WTC11 (cell line): Measurements from ENCODE around the gene SNX25. TPM values are rescaled to one million over a fixed set of nuclear protein-coding genes. Genes with fewer than 3 reads are reported as not detected.

ENCODE experiments used
- ATAC-seq: fragments of 200-7000 bp; cut with Tn5 transposase; 2 replicates; pipeline ENCODE4 v1.10.0; 2021; ENCODE audit warnings: mild to moderate bottlenecking, moderate library complexity
- CTCF ChIA-PET: fragments of 300-600 bp; sonication (Branson Sonifier 250); formaldehyde crosslinking; loops from one replicate; lab custom pipeline; 2021; ENCODE audit warnings: antibody characterized with exemption; lab: Charles Lee
- POLR2A ChIA-PET: fragments of 350-600 bp; sonication (Branson Sonifier 250); formaldehyde crosslinking; loops from one replicate; lab custom pipeline; 2021; ENCODE audit warnings: antibody characterized with exemption; lab: Charles Lee
- DNase-seq: peaks from one replicate; pipeline ENCODE4 v3.0.0; 2021; ENCODE audit warnings: low spot score
- H3K27ac Mint-ChIP-seq: 2 replicates; pipeline ENCODE4 v1.8.0; 2021; ENCODE audit warnings: mixed read lengths
- H3K27me3 Mint-ChIP-seq: 2 replicates; pipeline ENCODE4 v1.8.0; 2021; ENCODE audit warnings: low read depth, mild to moderate bottlenecking, moderate library complexity, mixed read lengths
- H3K36me3 Mint-ChIP-seq: 2 replicates; pipeline ENCODE4 v1.8.0; 2021; ENCODE audit warnings: mixed read lengths
- H3K4me1 Mint-ChIP-seq: 2 replicates; pipeline ENCODE4 v1.8.0; 2022; ENCODE audit warnings: mixed read lengths
- H3K4me3 Mint-ChIP-seq: 2 replicates; pipeline ENCODE4 v1.8.0; 2021; ENCODE audit warnings: mild to moderate bottlenecking, moderate library complexity, mixed read lengths
- H3K9me3 Mint-ChIP-seq: 2 replicates; pipeline ENCODE4 v1.8.0; 2021; ENCODE audit warnings: mixed read lengths
- FOXK1 ChIP-seq: sonication (generic); formaldehyde crosslinking; IDR thresholded peaks from 2 replicates; pipeline ENCODE4 v1.8.0; 2022; ENCODE audit warnings: mild to moderate bottlenecking, moderate library complexity, missing genetic modification reagents
- GRHL2 ChIP-seq: fragments of 250-450 bp; sonication (Bioruptor Pico); IDR thresholded peaks from 2 replicates; pipeline ENCODE4 v1.8.0; 2022; ENCODE audit warnings: mild to moderate bottlenecking, moderate library complexity; ENCODE audit not compliant: insufficient replicate concordance, severe bottlenecking
- MXD4 ChIP-seq: fragments of 250-450 bp; sonication (Bioruptor Pico); IDR thresholded peaks from 2 replicates; pipeline ENCODE4 v1.8.0; 2021; ENCODE audit warnings: mild to moderate bottlenecking, moderate library complexity, borderline replicate concordance
- TCF7 ChIP-seq: sonication (generic); formaldehyde crosslinking; IDR thresholded peaks from 2 replicates; pipeline ENCODE4 v1.8.0; 2022; ENCODE audit warnings: mild to moderate bottlenecking, low read depth, missing genetic modification reagents, moderate library complexity
- TEAD4 ChIP-seq: sonication (generic); formaldehyde crosslinking; IDR thresholded peaks from 2 replicates; pipeline ENCODE4 v1.8.0; 2022; ENCODE audit warnings: mild to moderate bottlenecking, missing genetic modification reagents
- ZBTB21 ChIP-seq: sonication (generic); formaldehyde crosslinking; IDR thresholded peaks from 2 replicates; pipeline ENCODE4 v1.8.1; 2023; ENCODE audit warnings: mild to moderate bottlenecking, missing genetic modification reagents, borderline replicate concordance
- ZNF232 ChIP-seq: sonication (generic); formaldehyde crosslinking; IDR thresholded peaks from 2 replicates; pipeline ENCODE4 v1.8.0; 2022; ENCODE audit warnings: mild to moderate bottlenecking, missing genetic modification reagents
- ZNF263 ChIP-seq: sonication (generic); formaldehyde crosslinking; IDR thresholded peaks from 2 replicates; pipeline ENCODE4 v1.8.1; 2022; ENCODE audit warnings: low read depth, mild to moderate bottlenecking, moderate library complexity, missing genetic modification reagents
- ZNF423 ChIP-seq: fragments of 250-450 bp; sonication (Bioruptor Pico); IDR thresholded peaks from 2 replicates; pipeline ENCODE4 v2.1.2; 2022; ENCODE audit warnings: mild to moderate bottlenecking, moderate library complexity
- total RNA-seq: library from RNA; stranded (reverse); gene quantifications from 3 replicates; pipeline ENCODE4 v1.2.3, GENCODE V29; 2021
- TF ChIP-seq, protein P1 (sequence below): sonication (generic); formaldehyde crosslinking; IDR thresholded peaks from 2 replicates; pipeline ENCODE4 v1.8.1; 2022; ENCODE audit warnings: low read depth, mild to moderate bottlenecking, moderate library complexity, missing genetic modification reagents, borderline replicate concordance
- TF ChIP-seq, protein P2 (sequence below): fragments of 250-450 bp; sonication (Bioruptor Pico); conservative IDR thresholded peaks from 2 replicates; pipeline ENCODE4 v1.9.0; 2021; ENCODE audit warnings: mild to moderate bottlenecking
- TF ChIP-seq, protein P3 (sequence below): fragments of 200-600 bp; IDR thresholded peaks from 2 replicates; pipeline ENCODE4 v1.8.0; 2022; ENCODE audit warnings: antibody characterized with exemption
- TF ChIP-seq, protein P4 (sequence below): sonication (generic); formaldehyde crosslinking; IDR thresholded peaks from 2 replicates; pipeline ENCODE4 v1.8.1; 2023; ENCODE audit warnings: mild to moderate bottlenecking, moderate library complexity, missing genetic modification reagents
- TF ChIP-seq, protein P5 (sequence below): fragments of 250-450 bp; sonication (Bioruptor Pico); IDR thresholded peaks from 2 replicates; pipeline ENCODE4 v2.1.2; 2022; ENCODE audit warnings: mild to moderate bottlenecking, moderate library complexity
- TF ChIP-seq, protein P6 (sequence below): sonication (generic); formaldehyde crosslinking; IDR thresholded peaks from 2 replicates; pipeline ENCODE4 v1.8.0; 2023; ENCODE audit warnings: mild to moderate bottlenecking, missing genetic modification reagents
- TF ChIP-seq, protein P7 (sequence below): sonication (generic); formaldehyde crosslinking; IDR thresholded peaks from 2 replicates; pipeline ENCODE4 v1.8.1; 2022; ENCODE audit warnings: low read depth, missing genetic modification reagents, borderline replicate concordance
- TF ChIP-seq, protein P8 (sequence below): fragments of 250-450 bp; sonication (Bioruptor Pico); IDR thresholded peaks from 2 replicates; pipeline ENCODE4 v1.9.0; 2021; ENCODE audit warnings: moderate library complexity, mild to moderate bottlenecking, inconsistent platforms, borderline replicate concordance
- TF ChIP-seq, protein P9 (sequence below): sonication (generic); formaldehyde crosslinking; IDR thresholded peaks from 2 replicates; pipeline ENCODE4 v1.8.1; 2023; ENCODE audit warnings: mild to moderate bottlenecking, missing genetic modification reagents, moderate library complexity

The SNX25 gene
- total RNA-seq, 1 experiment from 2014 or later, result 16.9 TPM

DNA sequence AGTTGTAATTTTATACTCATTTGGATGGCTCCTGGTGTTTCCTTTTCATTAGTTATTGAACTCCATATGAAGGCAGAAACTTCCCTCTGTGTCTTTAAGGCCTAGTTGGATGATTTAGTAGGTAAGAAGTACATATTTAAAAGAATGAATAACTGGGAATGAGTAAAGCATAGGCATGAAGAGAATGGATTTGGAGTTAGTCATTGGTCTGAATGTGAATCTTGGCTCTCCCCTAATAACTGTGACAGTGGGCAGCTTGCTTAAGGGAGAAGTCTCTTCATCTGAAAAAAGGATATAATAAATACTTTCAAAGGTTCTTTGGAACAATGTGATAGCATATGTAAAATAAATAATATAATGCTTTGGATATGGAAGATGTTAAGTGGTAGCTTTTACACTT is 13.2 kb downstream of the SNX25 start (continued):
- TF ChIP-seq ZNF263 (CRISPR knock-in tag) (no peak), MXD4 (CRISPR knock-in tag) (no peak), TEAD4 (no peak)
- TF ChIP-seq, protein P1, sequence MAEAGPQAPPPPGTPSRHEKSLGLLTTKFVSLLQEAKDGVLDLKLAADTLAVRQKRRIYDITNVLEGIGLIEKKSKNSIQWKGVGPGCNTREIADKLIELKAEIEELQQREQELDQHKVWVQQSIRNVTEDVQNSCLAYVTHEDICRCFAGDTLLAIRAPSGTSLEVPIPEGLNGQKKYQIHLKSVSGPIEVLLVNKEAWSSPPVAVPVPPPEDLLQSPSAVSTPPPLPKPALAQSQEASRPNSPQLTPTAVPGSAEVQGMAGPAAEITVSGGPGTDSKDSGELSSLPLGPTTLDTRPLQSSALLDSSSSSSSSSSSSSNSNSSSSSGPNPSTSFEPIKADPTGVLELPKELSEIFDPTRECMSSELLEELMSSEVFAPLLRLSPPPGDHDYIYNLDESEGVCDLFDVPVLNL (CRISPR knock-in tag), result no peak
- TF ChIP-seq, protein P2, sequence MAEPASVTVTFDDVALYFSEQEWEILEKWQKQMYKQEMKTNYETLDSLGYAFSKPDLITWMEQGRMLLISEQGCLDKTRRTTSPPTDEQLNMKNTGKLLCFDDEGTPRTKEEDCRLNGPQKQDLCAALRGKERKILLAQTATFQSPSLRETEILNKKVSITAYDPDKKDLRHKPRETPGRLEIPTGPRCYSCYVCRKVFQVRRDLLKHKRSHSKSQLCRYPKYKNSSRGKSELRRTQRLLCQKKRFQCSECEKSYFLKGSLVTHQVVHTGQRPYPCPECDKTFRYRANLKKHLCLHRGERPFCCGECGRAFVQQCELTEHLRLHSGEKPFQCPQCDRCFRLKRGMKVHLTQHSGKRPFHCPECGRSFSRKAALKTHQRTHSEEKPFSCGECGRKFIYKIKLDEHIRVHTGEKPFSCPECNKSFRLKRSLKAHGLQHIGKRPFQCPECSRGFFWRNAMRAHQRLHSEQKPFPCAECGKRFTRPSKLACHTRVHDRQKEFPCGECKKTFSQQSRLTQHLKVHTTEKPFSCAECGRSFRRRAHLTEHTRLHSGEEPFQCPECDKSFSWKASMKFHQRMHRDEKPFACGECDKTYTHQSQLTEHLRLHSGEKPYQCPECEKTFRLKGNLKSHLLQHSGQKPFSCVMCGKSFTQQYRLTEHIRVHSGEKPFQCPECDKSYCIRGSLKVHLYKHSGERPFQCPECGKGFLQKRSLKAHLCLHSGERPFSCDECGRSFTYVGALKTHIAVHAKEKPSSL (CRISPR knock-in tag), result no peak
- TF ChIP-seq, protein P3, sequence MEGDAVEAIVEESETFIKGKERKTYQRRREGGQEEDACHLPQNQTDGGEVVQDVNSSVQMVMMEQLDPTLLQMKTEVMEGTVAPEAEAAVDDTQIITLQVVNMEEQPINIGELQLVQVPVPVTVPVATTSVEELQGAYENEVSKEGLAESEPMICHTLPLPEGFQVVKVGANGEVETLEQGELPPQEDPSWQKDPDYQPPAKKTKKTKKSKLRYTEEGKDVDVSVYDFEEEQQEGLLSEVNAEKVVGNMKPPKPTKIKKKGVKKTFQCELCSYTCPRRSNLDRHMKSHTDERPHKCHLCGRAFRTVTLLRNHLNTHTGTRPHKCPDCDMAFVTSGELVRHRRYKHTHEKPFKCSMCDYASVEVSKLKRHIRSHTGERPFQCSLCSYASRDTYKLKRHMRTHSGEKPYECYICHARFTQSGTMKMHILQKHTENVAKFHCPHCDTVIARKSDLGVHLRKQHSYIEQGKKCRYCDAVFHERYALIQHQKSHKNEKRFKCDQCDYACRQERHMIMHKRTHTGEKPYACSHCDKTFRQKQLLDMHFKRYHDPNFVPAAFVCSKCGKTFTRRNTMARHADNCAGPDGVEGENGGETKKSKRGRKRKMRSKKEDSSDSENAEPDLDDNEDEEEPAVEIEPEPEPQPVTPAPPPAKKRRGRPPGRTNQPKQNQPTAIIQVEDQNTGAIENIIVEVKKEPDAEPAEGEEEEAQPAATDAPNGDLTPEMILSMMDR, result no peak
- TF ChIP-seq, protein P4, sequence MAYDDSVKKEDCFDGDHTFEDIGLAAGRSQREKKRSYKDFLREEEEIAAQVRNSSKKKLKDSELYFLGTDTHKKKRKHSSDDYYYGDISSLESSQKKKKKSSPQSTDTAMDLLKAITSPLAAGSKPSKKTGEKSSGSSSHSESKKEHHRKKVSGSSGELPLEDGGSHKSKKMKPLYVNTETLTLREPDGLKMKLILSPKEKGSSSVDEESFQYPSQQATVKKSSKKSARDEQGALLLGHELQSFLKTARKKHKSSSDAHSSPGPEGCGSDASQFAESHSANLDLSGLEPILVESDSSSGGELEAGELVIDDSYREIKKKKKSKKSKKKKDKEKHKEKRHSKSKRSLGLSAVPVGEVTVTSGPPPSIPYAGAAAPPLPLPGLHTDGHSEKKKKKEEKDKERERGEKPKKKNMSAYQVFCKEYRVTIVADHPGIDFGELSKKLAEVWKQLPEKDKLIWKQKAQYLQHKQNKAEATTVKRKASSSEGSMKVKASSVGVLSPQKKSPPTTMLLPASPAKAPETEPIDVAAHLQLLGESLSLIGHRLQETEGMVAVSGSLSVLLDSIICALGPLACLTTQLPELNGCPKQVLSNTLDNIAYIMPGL (CRISPR knock-in tag), result no peak
- TF ChIP-seq, protein P5, sequence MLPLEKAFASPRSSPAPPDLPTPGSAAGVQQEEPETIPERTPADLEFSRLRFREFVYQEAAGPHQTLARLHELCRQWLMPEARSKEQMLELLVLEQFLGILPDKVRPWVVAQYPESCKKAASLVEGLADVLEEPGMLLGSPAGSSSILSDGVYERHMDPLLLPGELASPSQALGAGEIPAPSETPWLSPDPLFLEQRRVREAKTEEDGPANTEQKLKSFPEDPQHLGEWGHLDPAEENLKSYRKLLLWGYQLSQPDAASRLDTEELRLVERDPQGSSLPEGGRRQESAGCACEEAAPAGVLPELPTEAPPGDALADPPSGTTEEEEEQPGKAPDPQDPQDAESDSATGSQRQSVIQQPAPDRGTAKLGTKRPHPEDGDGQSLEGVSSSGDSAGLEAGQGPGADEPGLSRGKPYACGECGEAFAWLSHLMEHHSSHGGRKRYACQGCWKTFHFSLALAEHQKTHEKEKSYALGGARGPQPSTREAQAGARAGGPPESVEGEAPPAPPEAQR (CRISPR knock-in tag), result no peak

DNA sequence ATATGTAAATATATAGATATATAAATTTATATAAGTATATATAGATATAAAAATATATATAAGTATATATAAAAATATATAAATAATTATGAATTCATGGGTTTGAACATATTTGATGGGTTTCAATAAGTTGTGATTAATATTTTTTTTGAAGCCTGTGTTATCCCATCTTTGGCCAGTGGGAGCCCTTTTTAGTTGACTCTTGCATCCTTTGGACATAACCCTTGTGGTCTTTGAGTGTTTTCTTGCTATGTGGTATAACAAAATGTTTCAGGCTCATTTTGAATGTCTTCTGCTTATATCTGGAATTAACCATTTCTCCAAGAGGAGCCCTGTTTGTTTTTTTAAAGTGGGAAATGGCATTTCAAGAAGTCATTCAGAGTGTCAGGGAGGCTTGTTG is 15.2 kb downstream of the SNX25 start:
- ChIA-PET POLR2A (no interaction called here), CTCF (no interaction called here)
- Mint-ChIP-seq H3K9me3 (no peaks in the 10 kb centered on the region), H3K36me3 (0 out of 2 replicates have a peak, but pooled peaks cover 3% of the 10 kb centered on the region), H3K4me1 (peaks cover 7% of the 10 kb centered on the region), H3K27me3 (no peaks in the 10 kb centered on the region), H3K27ac (no peak overlapping the region), H3K4me3 (no peak overlapping the region)
- no peak for ATAC-seq
- DNase-seq, result no peak
- TF ChIP-seq FOXK1 (CRISPR knock-in tag) (no peak), GRHL2 (CRISPR knock-in tag) (no peak), TCF7 (CRISPR knock-in tag) (no peak), ZBTB21 (no peak), ZNF232 (no peak), ZNF423 (no peak)
- TF ChIP-seq, protein P6, sequence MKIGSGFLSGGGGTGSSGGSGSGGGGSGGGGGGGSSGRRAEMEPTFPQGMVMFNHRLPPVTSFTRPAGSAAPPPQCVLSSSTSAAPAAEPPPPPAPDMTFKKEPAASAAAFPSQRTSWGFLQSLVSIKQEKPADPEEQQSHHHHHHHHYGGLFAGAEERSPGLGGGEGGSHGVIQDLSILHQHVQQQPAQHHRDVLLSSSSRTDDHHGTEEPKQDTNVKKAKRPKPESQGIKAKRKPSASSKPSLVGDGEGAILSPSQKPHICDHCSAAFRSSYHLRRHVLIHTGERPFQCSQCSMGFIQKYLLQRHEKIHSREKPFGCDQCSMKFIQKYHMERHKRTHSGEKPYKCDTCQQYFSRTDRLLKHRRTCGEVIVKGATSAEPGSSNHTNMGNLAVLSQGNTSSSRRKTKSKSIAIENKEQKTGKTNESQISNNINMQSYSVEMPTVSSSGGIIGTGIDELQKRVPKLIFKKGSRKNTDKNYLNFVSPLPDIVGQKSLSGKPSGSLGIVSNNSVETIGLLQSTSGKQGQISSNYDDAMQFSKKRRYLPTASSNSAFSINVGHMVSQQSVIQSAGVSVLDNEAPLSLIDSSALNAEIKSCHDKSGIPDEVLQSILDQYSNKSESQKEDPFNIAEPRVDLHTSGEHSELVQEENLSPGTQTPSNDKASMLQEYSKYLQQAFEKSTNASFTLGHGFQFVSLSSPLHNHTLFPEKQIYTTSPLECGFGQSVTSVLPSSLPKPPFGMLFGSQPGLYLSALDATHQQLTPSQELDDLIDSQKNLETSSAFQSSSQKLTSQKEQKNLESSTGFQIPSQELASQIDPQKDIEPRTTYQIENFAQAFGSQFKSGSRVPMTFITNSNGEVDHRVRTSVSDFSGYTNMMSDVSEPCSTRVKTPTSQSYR (CRISPR knock-in tag), result no peak
- TF ChIP-seq, protein P7, sequence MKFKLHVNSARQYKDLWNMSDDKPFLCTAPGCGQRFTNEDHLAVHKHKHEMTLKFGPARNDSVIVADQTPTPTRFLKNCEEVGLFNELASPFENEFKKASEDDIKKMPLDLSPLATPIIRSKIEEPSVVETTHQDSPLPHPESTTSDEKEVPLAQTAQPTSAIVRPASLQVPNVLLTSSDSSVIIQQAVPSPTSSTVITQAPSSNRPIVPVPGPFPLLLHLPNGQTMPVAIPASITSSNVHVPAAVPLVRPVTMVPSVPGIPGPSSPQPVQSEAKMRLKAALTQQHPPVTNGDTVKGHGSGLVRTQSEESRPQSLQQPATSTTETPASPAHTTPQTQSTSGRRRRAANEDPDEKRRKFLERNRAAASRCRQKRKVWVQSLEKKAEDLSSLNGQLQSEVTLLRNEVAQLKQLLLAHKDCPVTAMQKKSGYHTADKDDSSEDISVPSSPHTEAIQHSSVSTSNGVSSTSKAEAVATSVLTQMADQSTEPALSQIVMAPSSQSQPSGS (CRISPR knock-in tag), result no peak
- TF ChIP-seq, protein P8, sequence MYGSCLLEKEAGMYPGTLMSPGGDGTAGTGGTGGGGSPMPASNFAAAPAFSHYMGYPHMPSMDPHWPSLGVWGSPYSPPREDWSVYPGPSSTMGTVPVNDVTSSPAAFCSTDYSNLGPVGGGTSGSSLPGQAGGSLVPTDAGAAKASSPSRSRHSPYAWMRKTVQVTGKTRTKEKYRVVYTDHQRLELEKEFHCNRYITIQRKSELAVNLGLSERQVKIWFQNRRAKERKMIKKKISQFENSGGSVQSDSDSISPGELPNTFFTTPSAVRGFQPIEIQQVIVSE (CRISPR knock-in tag), result no peak
- TF ChIP-seq, protein P9, sequence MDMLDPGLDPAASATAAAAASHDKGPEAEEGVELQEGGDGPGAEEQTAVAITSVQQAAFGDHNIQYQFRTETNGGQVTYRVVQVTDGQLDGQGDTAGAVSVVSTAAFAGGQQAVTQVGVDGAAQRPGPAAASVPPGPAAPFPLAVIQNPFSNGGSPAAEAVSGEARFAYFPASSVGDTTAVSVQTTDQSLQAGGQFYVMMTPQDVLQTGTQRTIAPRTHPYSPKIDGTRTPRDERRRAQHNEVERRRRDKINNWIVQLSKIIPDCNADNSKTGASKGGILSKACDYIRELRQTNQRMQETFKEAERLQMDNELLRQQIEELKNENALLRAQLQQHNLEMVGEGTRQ (CRISPR knock-in tag), result no peak
- TF ChIP-seq, protein P2 (CRISPR knock-in tag), result no peak
